GM21367 (cell line): ENCODE data around the gene DKKL1.
"Not testable (repeated sequence)": the region's sequence is repeated elsewhere in the genome, so short reads cannot be mapped to it uniquely, and the experiment has no call there.

ENCODE experiments used
- ATAC-seq: cut with Tn5 transposase; IDR thresholded peaks from one replicate; pipeline ENCODE4 v1.9.1; 2021; ENCODE audit not compliant: unreplicated experiment

Gene DKKL1

DNA sequence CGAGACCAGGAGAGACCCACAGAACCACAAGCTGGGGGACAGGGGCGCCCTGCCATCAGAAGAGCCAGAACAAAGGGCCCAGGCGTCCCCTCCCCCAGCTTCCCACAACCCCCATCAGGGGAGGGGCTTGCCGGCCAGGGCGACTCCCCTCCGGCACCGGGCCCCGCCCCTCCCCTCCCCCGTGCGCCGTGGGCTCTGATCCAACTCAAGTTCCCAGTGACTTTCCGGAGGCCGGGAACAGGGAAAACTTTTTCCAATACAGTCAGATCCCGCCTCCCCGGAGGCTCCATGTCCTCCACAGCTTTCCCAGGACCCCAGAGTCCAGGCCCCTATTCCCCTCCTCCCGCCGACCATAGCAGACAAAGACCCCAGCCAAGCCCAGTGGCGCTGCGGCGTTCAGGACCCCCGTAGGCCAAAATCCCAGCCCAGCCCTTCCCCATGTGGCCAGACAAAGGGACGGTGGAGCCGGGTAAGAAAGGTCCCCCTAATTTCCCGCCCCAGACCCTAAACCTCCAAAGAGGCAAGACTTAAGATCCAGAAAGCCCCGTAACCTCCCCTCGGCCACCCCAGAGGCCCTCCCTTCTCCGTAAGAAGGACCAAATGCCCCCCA lies 2.1 kb upstream of the DKKL1 start:
- ATAC-seq, result no peak

GRCh38 chr19:49362048-49362928 lies 1.4 kb upstream of the DKKL1 start, which contains the start of gene TEAD2:
Gene TEAD2, minus strand, starts transcription at chr19:49362416. Its CDS starts 2,341 bp downstream, at chr19:49360075.
- ATAC-seq, result no peak

DNA sequence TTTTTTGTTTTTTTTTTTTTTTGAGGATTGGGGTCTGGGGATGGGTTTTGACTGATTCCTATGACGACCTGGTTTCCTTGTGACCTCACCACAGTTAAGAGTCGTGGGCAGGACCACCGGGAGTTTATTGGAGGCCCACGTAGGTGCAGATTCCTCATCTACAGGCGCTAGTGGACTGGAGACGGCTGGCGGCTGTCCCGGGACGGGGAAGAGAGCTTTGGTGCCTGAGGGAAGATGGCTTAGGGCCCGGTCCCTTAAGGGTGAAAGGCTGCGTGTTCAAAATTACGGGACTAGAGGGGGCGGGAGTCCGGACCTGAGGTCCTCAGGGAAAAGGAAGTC lies 779 bp upstream of the DKKL1 start:
- no peak for ATAC-seq

- no peak for ATAC-seq
Measured at GRCh38 chr19:49364083-49364737, 533 bp downstream of the DKKL1 start.

DNA sequence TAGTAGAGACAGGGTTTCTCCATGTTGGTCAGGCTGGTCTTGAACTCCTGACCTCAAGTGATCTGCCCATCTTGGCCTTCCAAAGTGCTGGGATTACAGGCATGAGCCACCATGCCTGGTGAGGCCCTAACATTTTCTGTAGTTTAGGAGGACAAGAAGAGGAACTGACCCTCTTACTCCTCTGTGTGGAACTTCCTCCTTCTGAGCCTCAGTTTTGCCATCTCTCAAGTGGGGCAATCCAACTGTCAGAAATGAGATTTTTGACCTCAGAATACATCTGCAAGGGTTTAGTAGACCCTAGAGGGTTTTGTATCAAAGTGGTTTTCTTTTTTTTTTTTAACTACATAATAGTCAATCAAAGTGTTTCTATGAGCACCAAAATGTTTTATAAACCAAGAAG lies 2.4 kb downstream of the DKKL1 start:
- ATAC-seq, result no peak

DNA sequence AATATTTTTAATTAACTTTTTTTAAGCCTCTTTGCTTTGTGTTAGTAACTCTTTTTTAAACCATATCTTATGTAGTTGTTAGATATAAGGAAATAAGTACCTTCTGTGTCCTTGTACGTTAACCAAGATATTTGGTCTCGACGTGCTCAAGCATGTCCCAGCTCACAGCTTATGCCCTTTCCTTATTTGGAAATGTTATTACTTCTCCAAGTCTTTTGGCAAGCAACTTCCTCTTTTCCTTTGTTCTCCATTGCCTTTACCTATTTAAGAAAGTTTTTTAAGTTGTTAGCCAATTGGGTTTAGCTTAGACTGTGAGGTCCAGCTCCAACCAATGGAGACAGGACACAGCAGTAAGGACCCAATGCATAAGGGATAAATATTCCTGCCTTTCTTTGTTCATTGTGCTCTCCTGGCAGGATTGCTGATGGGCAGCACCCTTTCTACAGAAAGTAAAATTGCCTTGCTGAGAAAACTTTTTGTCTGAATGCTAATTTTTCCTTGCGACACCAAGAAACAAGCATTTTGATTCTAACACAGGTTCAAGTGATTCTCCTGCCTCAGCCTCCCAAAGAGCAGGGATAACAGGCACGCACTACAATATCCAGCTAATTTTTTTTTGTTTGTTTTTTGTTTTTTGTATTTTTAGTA lies 5.2 kb downstream of the DKKL1 start:
- ATAC-seq, result no peak

GRCh38 chr19:49371184-49371583 lies 7.5 kb downstream of the DKKL1 start:
- no peak for ATAC-seq

GRCh38 chr19:49373174-49373573 lies 9.5 kb downstream of the DKKL1 start:
- not testable (repeated sequence) for ATAC-seq

- ATAC-seq, result no peak
Measured at GRCh38 chr19:49374665-49375434, 11.2 kb downstream of the DKKL1 start.

DNA sequence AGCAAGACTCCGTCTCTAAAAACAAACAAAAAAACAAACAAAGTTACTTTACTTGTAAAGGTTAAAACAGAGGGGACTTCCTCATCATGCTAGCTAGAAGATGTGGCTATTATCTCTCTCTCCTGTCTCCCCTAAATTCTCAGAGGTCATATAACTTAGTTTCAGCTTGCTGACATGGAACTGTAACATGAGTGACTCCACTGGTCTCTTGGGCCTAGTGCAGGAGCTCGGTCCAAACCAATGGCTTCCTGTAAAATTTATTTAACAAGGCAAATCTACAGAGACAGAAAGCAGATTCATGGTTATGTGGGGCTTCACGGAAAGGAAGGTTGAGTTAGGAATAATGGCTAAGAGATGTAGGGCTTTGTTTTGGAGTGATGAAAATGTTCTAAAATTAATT lies 14.8 kb downstream of the DKKL1 start:
- no peak for ATAC-seq

GRCh38 chr19:49380391-49380790 lies 16.7 kb downstream of the DKKL1 start:
- no peak for ATAC-seq

DNA sequence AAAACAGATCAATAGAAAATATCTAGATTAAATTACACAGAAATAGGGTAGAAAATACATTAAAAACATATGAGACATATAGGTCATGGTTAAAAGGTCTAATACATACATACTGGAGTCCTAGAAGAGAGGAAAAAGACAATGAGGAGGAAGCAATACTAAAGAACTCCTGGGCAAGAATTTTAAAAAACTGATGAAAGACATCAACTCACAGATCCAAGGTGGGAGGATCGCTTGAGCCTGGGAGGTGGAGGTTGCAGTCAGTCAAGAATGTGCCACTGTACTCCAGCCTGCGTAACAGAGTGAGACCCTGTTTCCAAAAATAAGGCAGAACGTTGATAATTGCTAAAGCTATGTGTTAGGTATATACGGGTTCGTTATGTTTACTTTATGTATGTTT lies 19.0 kb downstream of the DKKL1 start:
- ATAC-seq, result no peak

DNA sequence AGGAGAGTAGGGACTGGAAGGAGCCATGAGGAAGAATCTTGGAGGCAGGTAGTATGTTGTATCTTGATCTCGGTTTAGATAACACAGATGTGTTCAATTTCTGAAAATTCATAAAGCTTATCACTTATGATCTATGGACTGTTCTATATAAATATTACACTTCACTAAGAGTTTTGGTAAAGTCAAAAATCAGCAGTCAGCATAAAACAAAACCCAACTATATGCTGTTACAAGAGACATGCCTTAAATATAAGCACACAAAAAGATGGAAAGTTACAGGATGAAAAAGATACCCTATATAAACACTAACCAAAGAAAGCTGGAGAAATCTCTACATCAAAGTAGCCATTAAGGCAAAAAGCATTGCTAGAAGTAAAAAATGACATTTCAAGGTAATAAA lies 19.9 kb downstream of the DKKL1 start:
- ATAC-seq, result no peak

DNA sequence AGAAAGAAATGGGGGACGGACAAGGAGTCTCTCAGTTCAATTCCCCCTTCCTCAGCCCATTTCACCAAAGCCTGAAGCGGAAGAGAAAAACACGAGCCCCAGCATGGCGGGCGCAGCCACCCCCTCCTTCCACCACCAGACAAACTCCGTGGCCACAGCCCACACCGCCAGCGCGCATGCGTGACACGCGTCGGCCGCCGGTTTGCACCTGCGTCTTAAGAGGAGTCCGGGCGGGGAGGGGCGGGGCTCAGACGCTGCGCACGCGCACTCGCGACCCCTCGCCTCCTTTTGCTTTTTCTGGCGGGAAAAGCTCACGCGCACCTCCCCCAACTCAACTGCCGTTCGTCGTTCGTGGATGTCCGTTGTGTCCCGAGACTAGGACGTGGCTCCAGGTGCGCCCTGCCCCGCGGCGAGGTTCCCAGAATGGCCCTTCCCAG lies 24.3 kb downstream of the DKKL1 start, which contains the start of gene KASH5:
TSS of gene KASH5 (plus strand) at position 314 of the 437 bp plus-strand sequence. CDS start 2,635 bp downstream, outside the sequence.
- ATAC-seq, result no peak

DNA sequence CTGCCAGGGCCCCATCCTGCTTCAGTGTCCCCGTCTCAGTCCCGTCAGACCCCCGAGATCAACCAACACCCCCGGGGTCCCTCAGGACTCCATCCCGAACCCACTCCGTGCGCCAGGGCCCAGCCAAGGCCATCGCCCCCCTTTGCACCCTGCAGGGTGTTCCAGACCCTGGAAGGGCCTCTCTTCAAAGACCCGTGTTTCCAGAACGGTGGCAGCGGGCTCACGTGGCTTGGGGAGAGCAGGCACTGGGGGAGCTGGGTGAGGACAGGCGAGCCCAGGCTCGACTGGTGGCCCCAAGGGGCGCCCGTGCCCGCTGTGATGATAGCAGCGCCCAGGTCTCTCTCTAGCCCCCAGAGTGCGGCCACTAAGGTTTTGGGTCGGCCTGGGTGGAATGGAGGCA lies 25.7 kb downstream of the DKKL1 start:
- ATAC-seq, result no peak

- ATAC-seq, result no peak
Measured at GRCh38 chr19:49390131-49390928, 26.7 kb downstream of the DKKL1 start.

DNA sequence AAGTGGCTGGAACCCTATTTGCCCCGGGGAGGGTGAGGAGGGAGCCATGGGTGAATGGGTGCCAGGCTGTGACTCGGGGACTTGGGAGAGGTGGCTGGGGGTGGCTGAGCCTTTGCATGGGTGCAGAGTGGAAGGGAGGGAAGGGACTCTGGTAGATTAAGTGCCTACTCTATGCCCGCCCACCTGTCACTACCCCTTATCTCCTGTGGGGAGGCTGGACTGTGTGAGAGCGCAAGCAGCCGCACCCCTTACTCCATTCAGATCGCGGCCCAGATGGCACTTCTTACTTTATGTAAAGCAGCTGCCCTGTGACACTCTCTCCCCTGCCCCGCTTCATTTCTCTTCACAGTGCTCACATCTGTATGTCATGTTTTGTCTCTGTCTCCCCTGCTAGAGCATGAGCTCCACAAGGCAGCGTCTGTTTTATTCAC lies 27.3 kb downstream of the DKKL1 start:
- no peak for ATAC-seq

GRCh38 chr19:49391581-49392399 lies 28.1 kb downstream of the DKKL1 start:
- ATAC-seq, result no peak

- no peak for ATAC-seq
Measured at GRCh38 chr19:49393881-49394280, 30.2 kb downstream of the DKKL1 start.
